ENCODE measurements around the gene GRIN2A. TPM values are rescaled to one million over a fixed set of nuclear protein-coding genes. Genes with fewer than 3 reads are reported as not detected.

The GRIN2A gene
- total RNA-seq, 1 donor = 3.4 TPM

DNA sequence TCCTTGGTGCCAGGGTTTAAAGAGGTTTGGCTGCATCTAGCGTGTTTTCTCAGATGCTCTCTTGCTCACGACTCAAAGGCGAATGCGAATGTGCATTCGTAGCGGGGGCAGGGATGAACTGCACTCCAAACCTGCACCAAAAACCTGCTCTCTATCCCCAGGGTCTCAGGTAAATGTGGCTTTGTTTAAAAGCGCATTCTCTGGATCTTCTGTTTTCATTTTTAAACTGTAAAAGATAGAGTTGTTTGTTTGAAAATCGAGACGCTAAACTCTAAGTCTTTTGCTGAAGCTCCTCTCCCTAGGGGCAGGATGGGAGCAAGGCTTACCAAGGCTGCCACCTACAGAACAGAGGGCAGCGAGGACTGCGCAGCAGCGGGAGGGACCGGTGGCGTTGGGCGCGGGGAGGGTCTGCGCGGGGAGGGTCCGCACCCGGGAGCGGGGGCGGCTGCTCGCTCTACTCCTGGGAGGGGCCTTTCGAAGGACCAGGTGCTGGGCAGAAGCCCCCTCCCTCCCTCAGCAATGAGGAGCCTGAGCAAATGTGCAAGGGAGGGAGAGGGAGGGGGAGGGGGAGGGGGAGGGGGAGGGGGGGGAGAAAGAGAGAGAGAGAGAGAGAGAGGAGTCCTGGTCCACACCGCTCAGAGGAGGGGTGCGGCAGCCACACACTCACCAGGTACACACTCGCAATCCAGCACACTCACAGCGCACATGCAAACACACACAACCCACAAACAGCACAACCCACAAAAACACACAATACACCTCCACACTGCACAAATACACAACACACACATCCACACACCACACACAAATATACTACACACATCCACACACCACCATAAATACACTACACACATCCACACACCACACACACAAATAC lies 142.8 kb downstream of the GRIN2A start:
- DNase-seq (ENCODE audit: low read depth) = peak; percentile 11
- peak; percentile 33 for TF ChIP-seq CTCF (IDR thresholded peaks at IDR 0.05; ENCODE audit: insufficient read depth, low read length)
- peak overlapping the region; percentile 13 for H3K4me3 ChIP-seq (ENCODE audit: low read depth, low read length)

- no peak for TF ChIP-seq CTCF (IDR thresholded peaks at IDR 0.05; ENCODE audit: insufficient read depth, low read length)
- H3K4me3 ChIP-seq (ENCODE audit: low read depth, low read length) = no peak overlapping the region
- DNase-seq (ENCODE audit: low read depth) = peak; percentile 50
Measured at GRCh38 chr16:10037751-10038150, 144.5 kb downstream of the GRIN2A start.

- no peak for TF ChIP-seq CTCF (IDR thresholded peaks at IDR 0.05; ENCODE audit: insufficient read depth, low read length)
Measured at GRCh38 chr16:10036956-10037355, 145.3 kb downstream of the GRIN2A start.

DNA sequence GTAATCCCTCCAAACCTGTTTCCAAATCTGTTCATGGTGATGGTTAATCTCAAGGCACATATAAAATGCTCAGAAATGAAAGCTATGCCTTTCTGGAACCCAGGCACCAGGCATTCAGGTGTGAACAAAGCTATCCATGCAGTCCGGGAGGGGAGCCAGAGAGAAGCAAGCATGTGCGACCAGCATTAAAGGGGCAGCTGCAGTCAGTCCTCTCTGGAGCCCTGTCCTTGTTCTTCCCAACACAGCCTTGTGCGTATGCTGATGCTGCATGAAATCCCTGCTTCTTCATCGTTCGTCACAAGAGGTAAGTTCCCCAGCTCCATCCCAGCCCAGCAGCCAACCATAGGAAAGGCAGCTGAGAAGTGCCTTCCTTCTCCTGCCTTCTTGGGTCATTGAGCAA lies 148.7 kb downstream of the GRIN2A start:
- no peak for DNase-seq (ENCODE audit: low read depth)
- no peak for TF ChIP-seq CTCF (IDR thresholded peaks at IDR 0.05; ENCODE audit: insufficient read depth, low read length)
- H3K4me3 ChIP-seq (ENCODE audit: low read depth, low read length) = no peak overlapping the region

More at GRCh38 chr16:10036956-10037355, 145.3 kb downstream of the GRIN2A start:
- H3K4me3 ChIP-seq (ENCODE audit: low read depth, low read length) = no peak overlapping the region
- DNase-seq (ENCODE audit: low read depth) = no peak

- no peak overlapping the region for H3K4me3 ChIP-seq (ENCODE audit: low read depth, low read length)
- TF ChIP-seq CTCF (IDR thresholded peaks at IDR 0.05; ENCODE audit: insufficient read depth, low read length) = no peak
- no peak for DNase-seq (ENCODE audit: low read depth)
Measured at GRCh38 chr16:10031955-10032354, 150.3 kb downstream of the GRIN2A start.

- peak; percentile 22 for TF ChIP-seq CTCF (IDR thresholded peaks at IDR 0.05; ENCODE audit: insufficient read depth, low read length)
- DNase-seq (ENCODE audit: low read depth) = no peak
- no peak overlapping the region for H3K4me3 ChIP-seq (ENCODE audit: low read depth, low read length)
Measured at GRCh38 chr16:10031473-10031872, 150.8 kb downstream of the GRIN2A start.
